ENCODE measurements around the gene MAGOH. TPM values are rescaled to one million over a fixed set of nuclear protein-coding genes. Genes with fewer than 3 reads are reported as not detected.

MAGOH gene
- polyA plus RNA-seq, 5 donors, result 72.9 to 93.4 (median 77.7) TPM

DNA sequence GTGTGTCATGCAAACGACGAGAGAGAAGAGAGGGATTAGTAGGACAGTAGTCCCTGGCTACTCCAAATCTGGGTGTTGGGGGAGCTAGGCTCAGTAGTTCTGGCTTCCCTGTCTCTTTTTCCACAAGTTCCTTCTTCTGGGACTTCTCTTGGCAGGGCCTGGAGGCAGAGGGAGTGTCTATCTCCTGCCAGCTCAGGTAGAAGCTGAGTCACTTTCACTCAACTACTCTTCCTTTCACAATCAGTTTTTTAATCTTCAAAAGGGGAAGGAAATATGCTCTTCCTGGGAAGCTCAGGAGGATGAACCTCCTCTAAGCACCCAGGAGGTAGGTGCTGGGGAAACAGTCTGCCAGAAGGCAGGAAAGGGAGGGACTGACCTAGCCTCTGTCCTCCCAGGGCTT, 35.2 kb upstream of the MAGOH start:
- DNase-seq, result no peak

DNA sequence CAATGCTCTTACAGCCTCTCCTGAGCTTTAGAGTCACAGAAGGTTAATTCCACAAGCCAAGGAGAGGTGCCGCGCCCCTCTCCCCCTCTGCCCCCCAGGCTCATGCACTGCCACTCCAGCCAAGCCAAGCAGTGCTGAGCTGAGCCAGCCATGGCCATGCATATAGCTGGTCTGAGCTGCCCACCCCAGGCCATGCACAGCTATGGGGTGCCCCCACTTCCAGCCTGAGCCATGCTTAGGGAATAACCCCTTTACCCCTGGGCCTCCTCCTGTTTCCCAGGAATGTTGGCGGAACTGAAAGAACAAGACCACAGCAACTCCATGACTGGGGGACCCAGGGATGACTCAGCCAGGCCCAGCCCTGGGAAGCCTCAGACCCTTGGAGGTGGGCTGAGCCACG, 34.0 kb upstream of the MAGOH start:
- no peak for DNase-seq

DNA sequence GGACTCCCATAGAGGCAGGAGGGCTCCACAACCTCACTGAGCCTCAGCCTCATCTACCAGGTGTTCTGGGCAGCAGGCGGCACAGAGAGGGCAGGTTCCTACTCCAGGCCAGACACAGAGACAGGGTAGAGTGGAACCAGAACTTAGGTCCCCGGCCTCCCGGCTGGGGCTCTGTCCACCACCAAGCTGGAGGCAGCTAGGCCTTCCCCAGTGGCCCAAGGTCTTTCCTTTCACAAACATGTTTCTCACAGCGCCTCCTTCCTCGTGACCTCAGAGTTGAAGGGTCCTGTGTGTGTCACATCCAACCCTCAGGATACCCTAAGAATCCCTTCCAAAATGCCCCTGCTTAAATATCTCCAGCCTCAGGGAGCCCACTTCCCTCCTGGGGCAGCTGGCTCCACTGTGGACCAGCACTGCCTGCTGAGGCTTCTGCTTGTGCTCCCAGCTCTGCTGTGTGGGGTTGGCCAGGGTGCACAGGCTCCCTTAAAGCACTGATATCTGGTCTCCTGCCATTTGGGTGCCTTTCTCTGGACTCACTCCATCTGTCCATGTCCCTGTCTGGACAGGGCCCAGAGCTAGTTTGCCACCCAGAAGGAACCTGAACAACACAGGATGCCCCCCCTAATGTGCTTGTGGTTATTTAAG, 33.2 kb upstream of the MAGOH start:
- no peak for DNase-seq

DNA sequence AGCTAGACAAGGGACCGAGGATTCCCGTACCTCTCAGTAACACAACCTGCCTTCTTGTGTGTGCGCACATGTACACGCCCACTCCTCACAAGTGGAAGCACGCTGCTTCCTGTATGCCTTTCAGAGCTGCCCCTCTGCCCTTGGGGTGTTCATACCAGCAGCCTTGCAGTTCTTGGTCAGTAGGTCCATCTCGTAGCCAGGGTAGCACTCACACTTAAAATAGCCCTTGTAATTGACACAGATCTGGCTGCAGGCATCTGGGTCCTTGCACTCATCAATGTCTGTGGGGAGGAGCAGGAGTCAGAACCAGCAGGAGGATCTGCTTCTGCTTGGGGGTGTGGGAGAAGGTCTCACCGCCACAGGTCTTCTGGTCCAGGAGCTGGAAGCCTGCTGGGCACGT, 32.6 kb upstream of the MAGOH start:
- DNase-seq, result no peak

DNA sequence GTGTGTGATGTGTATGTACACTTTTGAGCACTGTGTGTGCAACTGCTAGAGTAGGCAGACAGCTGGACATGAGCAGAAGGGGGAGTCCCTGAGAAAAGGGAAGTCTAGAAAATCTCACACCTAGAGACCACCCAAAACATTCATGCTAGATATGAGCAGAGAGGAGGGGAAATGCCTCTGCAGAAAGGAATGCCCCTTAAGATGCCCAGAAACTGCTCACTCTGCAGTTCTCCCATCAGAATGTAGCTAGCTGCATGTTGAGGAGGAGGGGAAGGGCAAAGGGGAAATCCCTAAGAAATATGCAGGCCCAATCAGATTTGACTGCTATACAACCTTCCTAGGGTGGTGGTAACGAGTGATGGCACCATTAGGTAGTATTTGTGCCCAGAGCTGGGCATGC, 31.8 kb upstream of the MAGOH start:
- no peak for DNase-seq

DNA sequence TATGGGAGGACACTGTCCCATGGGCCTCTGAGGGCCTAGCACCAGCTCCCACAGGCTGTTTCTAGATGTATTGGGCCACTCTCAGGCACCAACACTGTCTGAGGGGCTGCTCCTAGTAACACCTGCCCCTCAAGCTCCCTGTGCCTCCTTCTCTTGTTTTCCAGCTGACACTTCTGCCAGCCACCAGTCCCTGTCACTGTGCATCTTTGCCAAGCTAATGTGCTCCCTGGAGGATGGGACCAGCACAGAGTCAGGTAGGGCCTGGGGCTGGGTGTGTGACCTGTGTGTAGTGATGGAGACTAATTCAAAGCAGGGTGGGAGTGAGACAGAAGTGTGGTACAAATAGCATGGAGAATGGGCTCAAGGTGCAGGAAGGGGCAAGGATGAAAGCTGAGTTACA, 29.4 kb upstream of the MAGOH start:
- DNase-seq, result no peak

DNA sequence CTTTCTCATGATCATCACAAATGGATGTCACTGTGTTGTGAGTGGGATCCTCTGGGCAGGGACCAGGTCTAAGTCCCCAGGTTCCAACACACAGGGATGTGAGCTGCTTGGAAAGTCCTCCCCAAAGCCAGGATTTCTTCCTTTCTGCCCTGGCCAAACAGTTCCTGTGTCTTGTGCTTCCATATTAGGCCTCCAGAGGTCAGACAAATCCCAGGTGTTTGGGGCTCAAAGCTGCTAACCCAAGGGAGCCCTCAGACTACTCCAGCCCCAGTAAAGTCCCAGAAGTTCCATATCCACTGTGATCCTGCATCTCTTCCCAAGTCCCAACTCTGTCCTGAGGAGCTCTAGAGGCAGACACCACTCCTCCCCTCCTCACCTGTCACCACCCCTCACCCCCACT, 27.7 kb upstream of the MAGOH start:
- DNase-seq, result no peak

DNA sequence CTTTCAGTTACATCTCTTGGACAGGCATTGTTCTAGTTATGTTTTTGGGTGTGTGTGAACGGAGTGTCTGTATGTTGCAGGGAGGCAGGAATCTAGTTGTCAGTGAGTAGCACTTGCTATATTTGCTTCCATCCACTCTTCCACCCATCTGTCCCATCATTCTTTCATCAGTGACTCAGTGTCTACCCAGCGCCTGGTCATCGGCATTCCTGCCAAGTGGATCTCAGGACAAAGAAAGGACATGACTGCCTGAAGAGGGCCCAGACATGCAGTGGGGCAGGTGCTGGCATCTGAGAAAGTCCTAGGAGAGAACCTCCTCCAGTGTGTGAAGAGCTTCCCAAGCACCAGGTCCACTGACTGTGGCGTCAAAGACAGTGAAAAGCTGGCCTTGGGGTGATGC, 27.3 kb upstream of the MAGOH start:
- no peak for DNase-seq

DNA sequence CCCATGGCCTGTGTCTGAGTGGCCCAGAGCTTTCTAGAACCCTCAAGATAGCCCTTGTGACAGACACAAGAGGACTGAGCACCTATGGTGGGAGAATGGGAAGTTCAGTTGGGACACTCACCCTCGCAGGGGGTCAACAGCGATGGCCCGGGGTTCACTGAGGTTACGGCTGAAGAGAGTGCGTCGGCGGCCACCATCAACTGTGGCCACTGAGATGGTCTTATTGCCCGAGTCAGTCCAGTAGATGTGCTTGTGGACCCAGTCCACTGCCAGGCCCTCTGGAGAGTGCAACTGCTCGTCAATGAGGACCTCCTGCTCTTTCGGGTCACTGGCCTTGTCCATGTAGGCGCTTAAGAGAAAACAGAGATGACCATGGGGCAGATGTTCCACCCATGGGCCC, 25.7 kb upstream of the MAGOH start:
- no peak for DNase-seq

DNA sequence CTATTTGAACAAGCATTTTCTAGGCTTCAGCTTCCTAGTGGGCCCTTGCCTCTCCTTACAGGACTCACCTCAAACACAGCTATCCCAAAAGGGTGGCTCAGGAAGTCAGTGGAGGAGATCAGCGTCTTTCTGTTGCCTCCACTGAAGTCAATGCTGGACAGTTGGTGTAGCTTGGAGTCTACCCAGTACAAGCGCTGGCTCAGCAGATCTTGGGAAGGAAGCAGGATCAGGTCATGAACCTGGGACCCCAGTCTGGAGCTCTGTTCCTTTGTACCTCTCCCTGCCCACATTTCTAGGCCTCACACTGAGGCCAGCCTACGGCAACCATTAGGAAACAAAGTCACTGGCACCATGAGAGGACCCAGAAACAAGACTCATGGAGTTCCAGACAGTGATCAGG, 23.7 kb upstream of the MAGOH start:
- DNase-seq, result no peak

DNA sequence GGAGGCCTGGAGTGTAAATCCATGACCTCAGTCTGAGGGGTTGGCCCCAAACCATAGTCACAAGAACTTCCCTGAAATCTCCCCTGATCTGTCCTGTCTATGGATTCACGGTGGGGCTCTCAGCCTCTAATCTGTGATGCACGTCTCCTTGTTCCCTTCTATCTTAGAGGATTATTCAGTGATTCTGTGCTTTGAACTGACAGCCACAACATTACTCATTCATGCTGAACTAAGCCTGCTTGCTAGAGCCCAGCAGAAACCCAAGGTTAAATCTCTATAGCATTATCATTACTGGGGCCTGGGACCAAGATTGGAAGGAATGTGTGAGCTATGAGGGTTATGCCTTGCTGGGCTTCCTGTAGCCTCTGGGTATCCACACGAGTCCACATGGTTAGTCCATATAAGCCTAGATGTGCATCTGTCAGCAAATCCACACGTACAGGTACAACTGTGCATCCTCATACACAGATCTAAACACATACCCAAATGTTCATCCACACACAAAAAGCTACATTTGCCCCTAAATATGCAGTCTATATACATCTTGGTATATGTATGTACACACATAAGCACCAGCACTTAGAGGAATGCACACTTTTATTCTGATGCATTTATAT, 22.4 kb upstream of the MAGOH start:
- DNase-seq, result no peak

DNA sequence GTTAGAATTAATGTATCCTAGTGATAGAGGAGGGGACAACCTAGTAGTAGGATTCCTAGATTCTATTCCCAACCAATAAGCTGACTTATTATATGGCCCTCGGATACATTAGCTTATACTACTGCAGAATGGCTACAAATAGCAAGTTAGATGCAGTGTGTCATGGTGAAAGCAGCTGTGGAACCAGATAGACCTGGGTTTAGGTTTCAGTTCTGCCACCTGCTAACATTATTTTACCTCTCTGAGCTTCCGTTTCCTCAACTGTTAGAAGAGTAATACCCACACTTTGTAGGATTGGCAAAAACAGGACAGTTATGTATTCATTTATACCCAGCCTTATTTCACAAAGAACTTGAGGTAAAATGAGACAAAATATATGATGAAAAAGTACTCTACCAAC, 21.6 kb upstream of the MAGOH start:
- no peak for DNase-seq

DNA sequence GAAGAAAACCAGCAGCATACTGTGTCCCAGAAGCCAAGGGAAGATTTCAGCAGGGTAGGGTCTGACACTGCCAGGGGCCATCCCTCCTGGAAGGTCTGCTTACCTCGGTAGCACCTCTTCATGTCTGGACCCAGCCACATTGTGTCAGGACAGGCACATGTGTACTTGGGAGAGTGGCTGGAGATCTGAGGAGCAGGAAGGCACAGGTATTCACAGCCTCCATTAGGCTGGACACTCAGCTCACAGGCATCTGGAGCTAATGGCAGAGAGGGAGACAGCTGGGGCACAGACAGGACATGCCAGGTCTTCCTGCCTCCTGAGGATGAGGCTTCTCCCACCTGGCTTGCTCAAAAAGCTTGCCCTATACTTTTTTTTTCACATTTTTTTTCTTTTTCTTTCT, 19.9 kb upstream of the MAGOH start:
- DNase-seq, result no peak

DNA sequence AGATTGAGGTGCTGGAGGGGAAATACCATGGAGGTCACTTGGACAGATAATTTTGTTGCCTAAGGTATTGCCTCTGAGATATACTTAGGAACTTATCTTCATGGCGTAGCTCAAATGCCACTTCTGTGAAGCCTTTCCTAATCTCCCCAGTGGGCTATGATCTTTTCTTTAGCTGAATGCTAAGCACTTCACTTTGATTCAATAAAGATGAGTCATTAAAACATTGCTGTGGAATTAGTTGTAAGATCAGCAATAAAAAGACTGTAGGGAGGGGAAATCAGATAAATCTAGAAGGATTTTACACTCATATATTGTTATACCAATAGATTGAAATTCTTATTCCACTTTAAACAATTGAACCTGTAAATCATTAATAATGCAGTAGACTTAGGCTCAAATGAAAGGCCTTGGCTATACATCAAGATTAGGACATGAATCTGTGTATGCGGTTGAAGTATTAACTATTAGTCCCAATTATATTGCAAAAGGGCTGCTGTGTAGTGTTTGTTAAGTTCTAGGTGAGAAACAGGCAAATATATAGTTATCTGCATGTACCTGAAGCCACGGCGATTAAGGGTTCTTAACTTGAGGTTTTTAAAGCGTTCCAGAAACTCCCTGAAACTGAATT, 19.2 kb upstream of the MAGOH start:
- no peak for DNase-seq

DNA sequence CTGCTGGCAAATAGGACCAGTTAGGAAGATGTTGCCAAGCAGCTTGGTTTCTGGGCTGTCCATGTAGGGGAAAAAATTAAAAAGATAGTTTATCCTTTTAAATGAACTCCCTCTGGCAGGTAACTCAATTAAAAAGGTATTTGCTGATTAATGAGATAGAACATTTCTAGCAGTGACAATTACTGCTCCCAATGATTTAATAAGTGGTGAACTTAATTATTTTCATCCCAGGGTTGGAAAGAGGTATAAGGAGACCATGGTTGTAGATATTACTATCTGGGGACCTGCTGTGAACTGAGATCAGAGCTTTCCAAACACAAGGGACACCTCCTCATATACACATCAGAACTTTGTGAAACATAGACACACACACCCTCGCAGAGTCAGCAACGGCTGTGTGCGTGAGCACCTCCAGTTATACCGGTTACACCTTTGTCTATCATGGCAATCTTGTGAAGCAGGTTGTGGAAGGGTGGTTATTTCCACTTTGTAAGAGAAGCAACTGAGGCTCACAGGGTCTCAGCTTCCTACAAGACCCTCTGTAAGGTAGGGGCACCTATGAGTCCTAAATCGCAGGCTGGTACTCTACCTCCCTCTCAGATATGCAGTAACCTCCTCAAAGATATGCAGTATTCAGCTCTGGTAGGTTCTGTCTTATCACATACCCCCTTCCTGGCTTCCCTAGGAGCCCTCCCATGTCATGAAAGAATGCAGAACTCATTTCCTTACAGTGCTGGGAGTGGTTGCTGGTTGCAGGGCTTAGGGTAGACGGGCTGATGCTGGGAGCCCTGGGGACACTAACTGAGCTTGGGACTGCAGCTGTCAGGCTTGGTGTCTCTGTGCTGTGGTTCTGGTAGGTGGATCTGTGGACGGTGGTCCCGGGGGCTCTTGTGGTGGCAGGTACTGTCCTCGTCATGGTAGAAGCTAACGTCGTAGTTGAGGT, 18.5 kb upstream of the MAGOH start:
- no peak for DNase-seq

DNA sequence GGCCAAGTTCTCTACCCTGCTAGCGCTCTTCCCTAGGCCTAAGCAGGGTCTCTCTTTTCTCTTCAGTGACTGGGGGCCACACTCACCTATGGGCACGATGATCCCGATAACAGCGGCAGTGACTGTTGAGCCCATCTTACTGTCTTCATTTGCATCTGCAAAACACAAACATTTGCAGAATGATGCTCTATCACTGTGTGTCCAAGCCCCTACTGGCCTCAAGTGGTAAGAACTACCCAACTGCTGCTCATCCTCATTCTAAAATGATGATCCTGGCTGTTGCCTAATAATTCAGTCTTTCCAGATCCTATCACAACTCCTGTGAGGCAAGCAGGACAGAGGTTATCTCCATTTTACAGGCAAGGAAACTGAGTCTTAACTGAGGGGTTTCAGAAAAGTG, 16.7 kb upstream of the MAGOH start:
- DNase-seq, result no peak

DNA sequence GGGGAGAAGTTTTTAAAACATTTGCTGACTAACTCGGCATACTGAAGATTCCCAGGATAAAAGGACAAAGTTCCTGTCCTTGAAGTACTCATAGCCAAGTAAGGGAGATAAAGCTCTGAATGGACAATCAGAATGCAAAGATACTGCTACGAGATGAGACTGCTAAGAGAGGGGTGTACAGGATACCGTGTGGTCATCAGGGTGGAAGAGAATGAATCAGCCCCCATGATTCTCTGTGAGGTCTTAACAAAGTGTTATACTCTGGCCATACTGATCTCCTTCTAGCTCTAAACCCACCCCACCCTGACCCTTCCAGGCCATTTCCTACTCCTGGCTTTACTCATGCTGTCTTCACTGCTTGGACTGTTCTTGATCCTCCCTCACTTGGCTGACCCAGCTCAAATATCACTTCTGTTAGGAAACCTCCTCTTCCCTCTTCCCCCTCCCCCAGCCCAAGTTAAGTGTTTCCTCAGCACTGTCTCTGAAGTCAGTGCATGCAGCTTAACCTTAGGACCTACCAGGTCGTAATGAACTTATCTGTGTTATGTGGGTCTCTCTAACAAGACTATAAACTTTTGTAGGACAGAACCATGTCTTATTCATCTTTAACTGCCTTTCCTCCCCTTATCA, 15.8 kb upstream of the MAGOH start:
- no peak for DNase-seq

DNA sequence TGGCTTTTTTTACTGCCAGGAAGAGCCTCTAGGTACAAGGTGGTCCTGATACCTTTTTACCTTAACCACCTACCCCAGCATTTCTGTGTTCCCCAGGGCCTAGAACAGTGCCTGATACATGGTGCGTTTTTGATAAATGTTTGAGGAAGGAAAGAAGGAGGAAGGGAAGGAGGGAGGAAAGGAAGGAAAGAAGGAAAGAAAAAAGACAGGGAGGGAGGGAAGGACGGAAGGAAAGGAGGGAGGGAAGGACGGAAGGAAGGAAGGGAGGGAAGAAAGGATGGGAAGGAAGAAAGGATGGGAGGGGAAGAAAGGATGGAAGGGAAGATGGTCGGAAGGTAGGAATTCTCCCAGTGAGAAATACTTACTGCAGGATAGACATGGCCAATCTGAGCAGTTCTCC, 12.0 kb upstream of the MAGOH start:
- no peak for DNase-seq

DNA sequence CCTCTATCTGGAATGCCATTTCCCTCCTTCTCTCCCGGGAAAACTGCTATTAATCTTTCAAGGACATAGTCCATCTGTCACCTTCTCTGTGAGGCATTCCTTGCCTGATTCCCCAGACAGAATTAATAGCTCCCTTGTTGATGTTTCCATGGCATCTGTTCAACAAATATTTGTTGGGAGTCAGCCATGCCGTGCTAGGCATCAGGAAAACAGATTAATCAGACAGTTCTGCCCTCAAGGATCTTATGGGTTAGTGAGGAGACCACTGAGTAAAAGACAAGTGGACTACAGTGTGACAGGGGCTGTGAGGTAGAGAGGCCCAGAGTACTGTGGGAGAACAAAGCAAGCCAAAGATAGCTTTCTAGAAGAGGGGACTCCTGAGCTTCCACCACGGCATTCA, 11.4 kb upstream of the MAGOH start:
- DNase-seq, result no peak

DNA sequence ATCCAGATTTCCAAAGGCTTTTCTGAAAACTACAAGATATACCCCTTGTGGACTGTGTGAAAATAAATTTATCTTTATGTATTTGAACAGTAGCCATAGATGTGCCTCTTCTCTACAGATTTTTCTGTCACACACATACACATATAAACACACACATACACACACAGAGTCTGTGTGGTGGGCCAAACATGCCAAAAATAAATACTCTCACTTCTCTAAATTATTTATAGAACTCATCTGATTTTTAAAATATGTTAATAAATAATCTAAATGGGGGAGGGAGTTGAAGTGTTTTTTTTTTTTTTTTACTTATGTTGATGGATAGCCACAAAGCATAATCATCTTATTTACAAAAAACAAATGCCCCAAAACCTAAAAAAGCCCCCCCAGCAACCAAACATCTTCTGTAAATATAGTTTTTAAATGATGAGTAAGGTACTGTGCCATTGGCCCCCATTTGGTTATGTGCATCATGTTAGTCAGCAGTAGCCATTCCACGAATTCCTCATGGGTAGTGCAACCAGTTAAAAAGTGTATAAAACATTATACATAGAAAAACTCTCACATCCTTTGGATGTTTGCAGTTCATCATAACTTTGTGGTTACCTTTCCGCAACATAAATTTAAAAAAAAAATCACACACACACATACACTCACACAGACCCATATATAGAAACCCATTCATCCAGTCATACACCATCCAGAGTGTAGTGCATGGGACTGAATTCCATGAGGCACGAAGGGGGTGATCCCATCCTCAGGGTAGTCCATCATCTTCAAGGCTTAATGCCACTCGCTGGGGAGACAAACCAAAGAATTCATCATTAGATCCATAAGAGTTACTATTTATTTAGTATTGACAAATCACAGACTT, 8.2 kb upstream of the MAGOH start:
- no peak for DNase-seq

DNA sequence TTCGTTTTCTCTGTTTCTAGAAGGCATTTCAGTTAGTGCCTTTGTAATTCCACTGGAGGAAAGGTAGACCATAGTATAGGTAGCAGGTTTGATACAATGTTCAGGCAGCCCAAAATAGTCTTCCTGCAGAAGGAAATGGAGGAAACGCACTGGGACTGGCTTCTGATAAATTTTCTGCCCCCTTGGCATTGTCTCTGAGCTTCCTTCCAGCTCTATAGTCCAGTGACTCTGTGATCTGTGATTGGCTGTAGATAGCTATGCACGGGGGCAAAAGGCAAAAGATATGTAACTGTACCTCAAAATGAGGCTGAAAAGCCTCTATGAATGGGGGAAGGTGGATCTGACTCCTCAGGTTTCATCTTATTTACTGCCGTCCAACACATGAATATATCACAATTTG, 5.8 kb upstream of the MAGOH start:
- DNase-seq, result no peak

Data from right lung (tissue), 5 donors.